Left forelimb (tissue), 1 donor: ENCODE measurements around the gene TGFBR2.
"Not testable (repeated sequence)": the region's sequence is repeated elsewhere in the genome, so short reads cannot be mapped to it uniquely, and the experiment has no call there.

Experiments
- DNase-seq: peaks from one replicate; pipeline ENCODE4 v3.0.0-alpha.2; 2018; ENCODE audit warnings: low spot score

TGFBR2 gene

GRCh38 chr3:30619318-30619717 lies 12.9 kb downstream of the TGFBR2 start:
- no peak for DNase-seq

GRCh38 chr3:30620402-30621360 lies 14.3 kb downstream of the TGFBR2 start:
- no peak for DNase-seq

- DNase-seq = no peak
Observed at GRCh38 chr3:30621576-30621975, 15.2 kb downstream of the TGFBR2 start.

GRCh38 chr3:30622047-30622545 lies 15.7 kb downstream of the TGFBR2 start:
- DNase-seq = no peak

- DNase-seq = no peak
Observed at GRCh38 chr3:30622790-30623189, 16.4 kb downstream of the TGFBR2 start.

GRCh38 chr3:30623351-30623750 lies 16.9 kb downstream of the TGFBR2 start:
- no peak for DNase-seq

DNA sequence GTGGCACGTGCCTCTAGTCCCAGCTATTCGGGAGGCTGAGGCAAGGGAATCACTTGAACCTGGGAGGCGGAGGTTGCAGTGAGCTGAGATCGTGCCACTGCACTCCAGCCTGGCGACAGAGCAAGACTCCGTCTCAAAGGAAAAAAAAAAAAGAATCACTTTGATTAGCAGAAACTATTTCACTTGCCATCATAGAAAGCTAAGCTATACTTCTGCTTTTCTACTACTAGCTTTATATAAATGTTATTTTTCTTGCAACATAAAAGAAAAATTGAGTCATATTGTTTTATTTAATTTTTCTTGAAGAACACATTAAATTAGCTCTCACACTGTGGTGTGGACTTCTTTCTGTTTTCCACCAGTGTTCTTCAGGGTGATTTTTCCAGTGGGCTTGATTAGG lies 18.1 kb downstream of the TGFBR2 start:
- DNase-seq = not testable (repeated sequence)

GRCh38 chr3:30625541-30626438 lies 19.4 kb downstream of the TGFBR2 start:
- DNase-seq = no peak

- no peak for DNase-seq
Observed at GRCh38 chr3:30626443-30627180, 20.2 kb downstream of the TGFBR2 start.

GRCh38 chr3:30628205-30628900 lies 22.0 kb downstream of the TGFBR2 start:
- DNase-seq = no peak

DNA sequence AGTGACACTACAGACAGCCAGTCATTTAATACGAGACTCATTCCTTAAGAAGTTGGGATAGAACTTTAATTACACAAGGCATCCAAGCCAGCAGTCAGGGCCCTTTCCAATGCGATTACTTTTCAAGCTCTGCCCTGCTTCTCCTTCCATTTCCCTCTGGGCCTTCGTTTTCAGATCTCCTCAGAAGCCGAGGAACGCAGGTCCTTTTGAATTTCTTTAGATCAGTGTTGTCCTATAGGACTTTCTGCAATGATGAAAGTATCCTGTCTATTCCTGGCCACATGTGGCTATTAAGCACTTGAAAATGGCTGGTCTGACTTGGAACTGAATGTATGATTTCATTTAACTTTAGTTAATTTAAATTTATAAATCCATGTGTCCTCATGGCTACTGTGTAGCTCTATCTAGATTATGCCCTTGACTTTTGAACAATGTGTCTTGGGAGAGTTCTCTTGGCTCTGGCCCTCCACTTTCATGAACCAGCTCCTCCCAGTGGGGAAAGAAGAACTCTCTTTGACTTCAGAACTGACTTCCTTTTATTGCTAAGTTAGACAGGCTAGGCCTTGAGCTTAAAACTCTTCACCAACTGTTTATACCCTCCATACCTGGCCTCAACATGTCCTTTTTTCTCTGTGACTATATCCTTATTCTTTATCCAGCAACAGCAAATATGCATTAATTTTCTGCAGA lies 22.6 kb downstream of the TGFBR2 start:
- no peak for DNase-seq

DNA sequence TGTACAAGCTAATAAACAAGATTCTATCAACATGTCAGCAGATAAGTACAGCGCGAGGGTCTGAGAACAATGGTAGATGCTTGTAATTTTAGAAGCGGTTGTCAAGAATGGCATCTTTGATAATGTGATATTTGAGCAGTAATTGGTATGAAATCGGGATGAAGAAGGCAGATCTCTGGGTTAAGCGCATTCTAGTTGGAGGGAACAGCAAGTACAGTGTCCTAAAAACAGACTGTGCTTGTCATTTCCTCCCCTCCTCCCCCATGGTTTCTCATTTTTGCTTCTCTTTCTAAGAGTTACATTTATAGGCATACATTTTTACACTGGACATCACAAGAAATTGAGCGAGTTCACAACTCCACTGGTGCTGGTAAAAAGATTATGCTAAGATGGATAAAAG lies 23.3 kb downstream of the TGFBR2 start:
- DNase-seq = no peak

GRCh38 chr3:30630238-30631030 lies 24.0 kb downstream of the TGFBR2 start:
- DNase-seq = no peak

DNA sequence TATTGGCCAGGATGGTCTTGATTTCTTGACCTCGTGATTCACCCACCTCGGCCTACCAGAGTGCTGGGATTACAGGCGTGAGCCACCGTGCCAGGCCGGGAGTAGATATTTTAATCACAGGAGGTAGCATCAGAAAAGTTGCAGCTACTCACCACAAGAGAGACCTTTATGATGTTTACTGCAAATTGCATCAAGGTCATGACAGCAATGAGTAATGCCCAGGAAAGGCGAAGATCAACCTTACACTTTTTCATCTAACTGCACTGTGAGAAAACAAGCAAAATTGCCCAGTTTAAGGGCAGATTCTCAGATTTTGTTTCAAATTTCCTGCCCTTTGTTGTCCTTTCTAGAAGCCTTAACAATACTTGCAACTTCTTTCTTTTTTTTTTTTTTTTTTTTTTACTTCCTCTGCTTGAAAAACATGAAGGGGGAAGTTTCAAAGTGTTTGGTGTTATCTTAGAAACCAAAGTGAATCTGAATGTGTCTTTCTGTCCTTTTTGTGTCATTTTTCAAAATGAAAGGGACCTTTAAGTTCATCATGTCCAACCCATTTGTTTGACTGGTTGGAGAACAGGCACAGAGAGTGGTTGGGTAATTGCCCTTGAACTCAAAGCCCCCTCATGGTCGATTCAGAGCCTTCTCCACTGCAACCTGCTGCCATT lies 25.0 kb downstream of the TGFBR2 start:
- DNase-seq = no peak

- no peak for DNase-seq
Observed at GRCh38 chr3:30632065-30632464, 25.7 kb downstream of the TGFBR2 start.

GRCh38 chr3:30632521-30632920 lies 26.1 kb downstream of the TGFBR2 start:
- DNase-seq = no peak

- no peak for DNase-seq
Observed at GRCh38 chr3:30633718-30634117, 27.3 kb downstream of the TGFBR2 start.

DNA sequence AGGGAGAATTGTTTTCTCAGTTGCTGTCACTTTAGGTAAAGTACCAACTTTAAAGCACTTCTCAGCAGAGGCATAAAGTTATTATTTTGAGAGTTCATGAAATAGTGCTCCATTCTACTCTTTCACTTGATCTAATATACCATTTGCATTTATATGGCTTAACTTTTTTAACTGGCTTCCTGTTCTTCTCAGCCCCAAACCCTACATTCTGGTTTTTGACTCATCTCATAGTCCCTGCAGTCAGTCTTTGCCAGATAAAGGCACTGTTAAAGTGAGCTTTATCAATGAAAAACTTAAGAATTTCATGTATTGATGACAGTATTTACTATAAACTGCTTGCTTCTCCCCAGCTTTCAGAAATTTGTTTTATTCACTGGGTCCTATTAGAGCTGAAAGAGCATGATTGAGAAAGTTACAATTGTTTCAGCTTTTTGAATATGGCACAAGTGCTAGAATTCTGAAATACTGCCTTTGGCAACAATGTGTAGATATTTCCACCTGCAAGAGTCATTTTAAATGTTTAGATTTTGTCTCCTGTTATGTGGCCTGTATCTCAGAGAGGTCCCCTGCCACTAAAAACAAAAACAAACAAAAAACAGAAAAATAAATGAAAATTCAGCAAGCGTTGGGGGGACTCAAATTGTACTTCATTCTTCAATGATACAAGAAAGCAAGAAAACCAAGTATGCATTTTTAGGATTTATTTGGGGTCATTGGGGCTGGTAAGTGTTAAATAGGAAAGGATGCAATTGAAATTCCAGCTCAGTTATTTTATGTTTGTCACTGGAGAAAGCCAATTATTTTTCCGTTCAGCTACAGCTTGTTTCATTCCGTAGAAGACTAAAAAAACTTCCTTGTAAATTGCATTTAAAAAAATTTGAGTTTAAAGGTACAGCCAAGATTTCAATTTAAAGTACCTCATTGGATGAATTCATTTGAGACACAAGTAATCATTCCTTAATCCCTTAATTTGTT lies 28.6 kb downstream of the TGFBR2 start:
- DNase-seq = no peak
